Neural progenitor cell (in vitro differentiated cells): ENCODE measurements around the gene METTL16. TPM values are rescaled to one million over a fixed set of nuclear protein-coding genes. Genes with fewer than 3 reads are reported as not detected.
"Not testable (repeated sequence)": the region's sequence is repeated elsewhere in the genome, so short reads cannot be mapped to it uniquely, and the experiment has no call there.

ENCODE experiments used
- DNase-seq: peaks from one replicate; pipeline ENCODE4 v3.0.0-alpha.2; 2016; ENCODE audit warnings: low spot score
- H2AFZ ChIP-seq: fragments of 200-600 bp; sonication (generic); replicated peaks from 2 replicates; pipeline ENCODE4 v1.6.1; 2016; ENCODE audit warnings: antibody characterized with exemption
- H3F3A ChIP-seq: fragments of 200-600 bp; sonication (generic); 2 replicates; pipeline ENCODE4 v1.6.1; 2016; ENCODE audit warnings: antibody characterized with exemption, low read depth
- H3K27ac ChIP-seq: fragments of 200-600 bp; sonication (generic); 2 replicates; pipeline ENCODE4 v1.5.1; 2016; ENCODE audit warnings: mild to moderate bottlenecking
- H3K27me3 ChIP-seq: fragments of 200-600 bp; sonication (generic); 2 replicates; pipeline ENCODE4 v1.6.1; 2016; ENCODE audit warnings: mild to moderate bottlenecking, moderate library complexity
- H3K36me3 ChIP-seq: fragments of 200-600 bp; sonication (generic); 2 replicates; pipeline ENCODE4 v1.5.1; 2016
- H3K4me1 ChIP-seq: fragments of 200-600 bp; sonication (generic); 2 replicates; pipeline ENCODE4 v1.6.1; 2016; ENCODE audit warnings: mixed run types
- H3K4me2 ChIP-seq: fragments of 200-600 bp; sonication (generic); 2 replicates; pipeline ENCODE4 v1.6.1; 2016
- H3K4me3 ChIP-seq: fragments of 200-600 bp; sonication (generic); 2 replicates; pipeline ENCODE4 v1.5.1; 2016
- H3K79me2 ChIP-seq: fragments of 200-600 bp; sonication (generic); 2 replicates; pipeline ENCODE4 v1.6.1; 2016; ENCODE audit warnings: low read depth
- H3K9ac ChIP-seq: fragments of 200-600 bp; sonication (generic); 2 replicates; pipeline ENCODE4 v1.6.1; 2016
- H3K9me3 ChIP-seq: fragments of 200-600 bp; sonication (generic); 2 replicates; pipeline ENCODE4 v1.5.1; 2016; ENCODE audit warnings: low read depth
- H4K20me1 ChIP-seq: fragments of 200-600 bp; sonication (generic); 2 replicates; pipeline ENCODE4 v1.6.1; 2016; ENCODE audit warnings: low read depth
- H3K27ac Mint-ChIP-seq: 3 replicates; pipeline ENCODE4 v1.8.0; 2021; ENCODE audit warnings: mixed read lengths
- H3K27me3 Mint-ChIP-seq: 2 replicates; pipeline ENCODE4 v1.8.0; 2022; ENCODE audit warnings: low read depth, mild to moderate bottlenecking, inconsistent platforms, moderate library complexity, mixed read lengths; ENCODE audit not compliant: insufficient read depth
- H3K36me3 Mint-ChIP-seq: 3 replicates; pipeline ENCODE4 v1.8.0; 2021; ENCODE audit warnings: mixed read lengths
- H3K4me1 Mint-ChIP-seq: 3 replicates; pipeline ENCODE4 v1.8.0; 2021; ENCODE audit warnings: mixed read lengths
- H3K4me3 Mint-ChIP-seq: 3 replicates; pipeline ENCODE4 v1.8.0; 2021; ENCODE audit warnings: mild to moderate bottlenecking, moderate library complexity, mixed read lengths
- H3K9me3 Mint-ChIP-seq: 3 replicates; pipeline ENCODE4 v1.8.0; 2020; ENCODE audit warnings: mixed read lengths
- CTCF ChIP-seq: fragments of 200-600 bp; sonication (generic); IDR thresholded peaks from 2 replicates; pipeline ENCODE4 v1.5.1; 2017; ENCODE audit warnings: antibody characterized with exemption, mild to moderate bottlenecking
- EZH2 ChIP-seq: fragments of 200-600 bp; sonication (generic); IDR thresholded peaks from 2 replicates; pipeline ENCODE4 v1.6.1; 2017; ENCODE audit warnings: antibody characterized with exemption, mild to moderate bottlenecking, moderate library complexity
- EZH2phosphoT487 ChIP-seq: fragments of 200-600 bp; sonication (generic); IDR thresholded peaks from 2 replicates; pipeline ENCODE4 v1.6.1; 2017; ENCODE audit warnings: antibody characterized with exemption
- total RNA-seq: library from RNA; depleted of rRNA; stranded (reverse); fragments of >200 nt; gene quantifications from 2 replicates; pipeline ENCODE4 v1.2.3, GENCODE V29; 2015; ENCODE audit warnings: low replicate concordance

The METTL16 gene
- total RNA-seq, 1 donor from 2014 or later = 40.0 TPM

GRCh38 chr17:2551493-2551892, 39.8 kb upstream of the METTL16 start:
- Histone ChIP-seq H3K9ac (peak overlapping the region; percentile 25), H3F3A (peaks cover 28% of the 10 kb centered on the region), H3K4me2 (peak overlapping the region; percentile 75), H2AFZ (no peak overlapping the region), H3K4me3 (peak overlapping the region; percentile 38), H3K27me3 (no peaks in the 10 kb centered on the region), H3K4me1 (peaks cover 28% of the 10 kb centered on the region), H3K27ac (peak overlapping the region; percentile 99), H3K79me2 (no peaks in the 10 kb centered on the region), H4K20me1 (no peaks in the 10 kb centered on the region), H3K36me3 (no peaks in the 10 kb centered on the region), H3K9me3 (no peaks in the 10 kb centered on the region)
- peak; percentile 84 for DNase-seq
- peak overlapping the region; percentile 98 for H3K27ac Mint-ChIP-seq
- peaks cover 22% of the 10 kb centered on the region for H3K27me3 Mint-ChIP-seq
- H3K4me1 Mint-ChIP-seq = peaks cover 32% of the 10 kb centered on the region
- peak overlapping the region; percentile 66 for H3K4me3 Mint-ChIP-seq
- TF ChIP-seq EZH2phosphoT487 (no peak), CTCF (no peak), EZH2 (peak; percentile 37)
- H3K9me3 Mint-ChIP-seq = peaks cover 2% of the 10 kb centered on the region
- no peaks in the 10 kb centered on the region for H3K36me3 Mint-ChIP-seq

GRCh38 chr17:2549392-2550211, 37.9 kb upstream of the METTL16 start:
- Histone ChIP-seq H3K4me3 (no peak overlapping the region), H3K4me1 (peaks cover 28% of the 10 kb centered on the region), H3K27me3 (no peaks in the 10 kb centered on the region), H2AFZ (no peak overlapping the region), H3F3A (peaks cover 32% of the 10 kb centered on the region), H3K36me3 (no peaks in the 10 kb centered on the region), H3K27ac (no peak overlapping the region), H4K20me1 (no peaks in the 10 kb centered on the region), H3K9me3 (no peaks in the 10 kb centered on the region), H3K4me2 (no peak overlapping the region), H3K79me2 (no peaks in the 10 kb centered on the region), H3K9ac (no peak overlapping the region)
- DNase-seq = peak; percentile 20
- TF ChIP-seq CTCF (no peak), EZH2phosphoT487 (no peak), EZH2 (no peak)
- H3K27me3 Mint-ChIP-seq = peaks cover 18% of the 10 kb centered on the region
- H3K4me1 Mint-ChIP-seq = peaks cover 42% of the 10 kb centered on the region
- peaks cover 2% of the 10 kb centered on the region for H3K9me3 Mint-ChIP-seq
- peak overlapping the region; percentile 44 for H3K4me3 Mint-ChIP-seq
- peak overlapping the region; percentile 93 for H3K27ac Mint-ChIP-seq
- no peaks in the 10 kb centered on the region for H3K36me3 Mint-ChIP-seq

- not testable (repeated sequence) for H3K27ac ChIP-seq, H3K27ac Mint-ChIP-seq, H3K27me3 ChIP-seq, H3K36me3 Mint-ChIP-seq, DNase-seq, H3K4me2 ChIP-seq, H3K9ac ChIP-seq, H3K36me3 ChIP-seq, H3K4me3 Mint-ChIP-seq, H3K79me2 ChIP-seq, H3K9me3 ChIP-seq, H2AFZ ChIP-seq, H4K20me1 ChIP-seq, H3K4me3 ChIP-seq, H3K9me3 Mint-ChIP-seq
- Histone ChIP-seq H3F3A (peaks cover 32% of the 10 kb centered on the region), H3K4me1 (peaks cover 28% of the 10 kb centered on the region)
- H3K4me1 Mint-ChIP-seq = peaks cover 41% of the 10 kb centered on the region
- H3K27me3 Mint-ChIP-seq = peaks cover 15% of the 10 kb centered on the region
Measured at GRCh38 chr17:2548026-2548425, 36.3 kb upstream of the METTL16 start.

- Histone ChIP-seq H3K36me3 (no peaks in the 10 kb centered on the region), H3K4me1 (peaks cover 21% of the 10 kb centered on the region), H3K9ac (no peak overlapping the region), H3K4me3 (no peak overlapping the region), H3K79me2 (no peaks in the 10 kb centered on the region), H3K4me2 (no peak overlapping the region), H3F3A (peaks cover 23% of the 10 kb centered on the region), H3K27ac (no peak overlapping the region), H4K20me1 (no peaks in the 10 kb centered on the region), H3K9me3 (no peaks in the 10 kb centered on the region), H2AFZ (no peak overlapping the region), H3K27me3 (no peaks in the 10 kb centered on the region)
- peak overlapping the region; percentile 84 for H3K27ac Mint-ChIP-seq
- H3K36me3 Mint-ChIP-seq = no peaks in the 10 kb centered on the region
- H3K4me3 Mint-ChIP-seq = no peak overlapping the region
- H3K4me1 Mint-ChIP-seq = peaks cover 40% of the 10 kb centered on the region
- no peak for TF ChIP-seq EZH2
- no peak for TF ChIP-seq CTCF
- TF ChIP-seq EZH2phosphoT487 = no peak
- no peaks in the 10 kb centered on the region for H3K9me3 Mint-ChIP-seq
- no peak for DNase-seq
- peaks cover 13% of the 10 kb centered on the region for H3K27me3 Mint-ChIP-seq
Measured at GRCh38 chr17:2547176-2547575, 35.5 kb upstream of the METTL16 start.
